Astrocyte (in vitro differentiated cells and primary cell): ENCODE measurements around the gene PGC.

ENCODE experiments used
- EZH2 ChIP-seq: IDR thresholded peaks from 2 replicates; pipeline ENCODE4 v1.6.1; 2012; ENCODE audit warnings: mild to moderate bottlenecking, low read length, inconsistent platforms; ENCODE audit not compliant: insufficient read depth
- TF ChIP-seq, protein P1 (sequence below): IDR thresholded peaks from 2 replicates; pipeline ENCODE4 v1.5.1; 2011; ENCODE audit warnings: low read depth, mild to moderate bottlenecking, inconsistent platforms, low read length, moderate library complexity; ENCODE audit not compliant: insufficient read depth

DNA sequence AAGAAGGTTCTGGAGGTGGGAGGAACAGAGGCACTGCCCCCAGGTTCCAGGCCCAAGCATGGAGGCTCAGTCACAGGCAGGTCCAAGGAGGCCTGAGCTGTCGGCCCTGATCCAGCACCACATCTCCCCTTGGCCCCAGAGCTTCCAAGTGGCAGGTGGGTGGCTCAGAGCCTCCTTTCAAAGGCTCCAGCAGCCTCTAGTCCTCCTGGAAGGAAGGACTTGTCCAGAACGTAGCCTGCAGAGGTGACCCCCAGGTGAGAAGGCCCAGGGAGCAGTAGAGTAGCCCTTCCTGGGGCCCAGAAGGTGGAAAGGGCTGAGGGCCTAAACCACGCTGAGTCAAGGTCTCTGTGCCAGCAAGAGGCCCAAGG, 19.5 kb downstream of the PGC start:
- TF ChIP-seq, protein P1, sequence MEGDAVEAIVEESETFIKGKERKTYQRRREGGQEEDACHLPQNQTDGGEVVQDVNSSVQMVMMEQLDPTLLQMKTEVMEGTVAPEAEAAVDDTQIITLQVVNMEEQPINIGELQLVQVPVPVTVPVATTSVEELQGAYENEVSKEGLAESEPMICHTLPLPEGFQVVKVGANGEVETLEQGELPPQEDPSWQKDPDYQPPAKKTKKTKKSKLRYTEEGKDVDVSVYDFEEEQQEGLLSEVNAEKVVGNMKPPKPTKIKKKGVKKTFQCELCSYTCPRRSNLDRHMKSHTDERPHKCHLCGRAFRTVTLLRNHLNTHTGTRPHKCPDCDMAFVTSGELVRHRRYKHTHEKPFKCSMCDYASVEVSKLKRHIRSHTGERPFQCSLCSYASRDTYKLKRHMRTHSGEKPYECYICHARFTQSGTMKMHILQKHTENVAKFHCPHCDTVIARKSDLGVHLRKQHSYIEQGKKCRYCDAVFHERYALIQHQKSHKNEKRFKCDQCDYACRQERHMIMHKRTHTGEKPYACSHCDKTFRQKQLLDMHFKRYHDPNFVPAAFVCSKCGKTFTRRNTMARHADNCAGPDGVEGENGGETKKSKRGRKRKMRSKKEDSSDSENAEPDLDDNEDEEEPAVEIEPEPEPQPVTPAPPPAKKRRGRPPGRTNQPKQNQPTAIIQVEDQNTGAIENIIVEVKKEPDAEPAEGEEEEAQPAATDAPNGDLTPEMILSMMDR = no peak
- TF ChIP-seq EZH2 = no peak
